ENCODE data around the gene DOCK1.

DOCK1 gene

GRCh38 chr10:127122831-127123230 lies 217.6 kb downstream of the DOCK1 start:
- in situ Hi-C loops (cut with MboI; ENCODE audit: low sequenced_read_pairs, unreplicated experiment): no loop called here
- no peak for TF ChIP-seq CTCF (IDR thresholded peaks at IDR 0.05; ENCODE audit: borderline replicate concordance, control extremely low read depth, extremely low read depth, insufficient read depth, missing control alignments)
- DNase-seq (ENCODE audit: low spot score): no peak

GRCh38 chr10:127123626-127124025 lies 218.4 kb downstream of the DOCK1 start:
- no peak for DNase-seq (ENCODE audit: low spot score)
- TF ChIP-seq CTCF (IDR thresholded peaks at IDR 0.05; ENCODE audit: borderline replicate concordance, control extremely low read depth, extremely low read depth, insufficient read depth, missing control alignments): no peak
- in situ Hi-C loops (cut with MboI; ENCODE audit: low sequenced_read_pairs, unreplicated experiment): no loop called here

GRCh38 chr10:127125331-127125730 lies 220.1 kb downstream of the DOCK1 start:
- DNase-seq (ENCODE audit: low spot score): no peak
- TF ChIP-seq CTCF (IDR thresholded peaks at IDR 0.05; ENCODE audit: borderline replicate concordance, control extremely low read depth, extremely low read depth, insufficient read depth, missing control alignments): no peak
- in situ Hi-C loops (cut with MboI; ENCODE audit: low sequenced_read_pairs, unreplicated experiment): no loop called here

- in situ Hi-C loops (cut with MboI; ENCODE audit: low sequenced_read_pairs, unreplicated experiment): no loop called here
- TF ChIP-seq CTCF (IDR thresholded peaks at IDR 0.05; ENCODE audit: borderline replicate concordance, control extremely low read depth, extremely low read depth, insufficient read depth, missing control alignments): no peak
- DNase-seq (ENCODE audit: low spot score): no peak
Observed at GRCh38 chr10:127127822-127128221, 222.6 kb downstream of the DOCK1 start.

- TF ChIP-seq CTCF (IDR thresholded peaks at IDR 0.05; ENCODE audit: borderline replicate concordance, control extremely low read depth, extremely low read depth, insufficient read depth, missing control alignments): no peak
- in situ Hi-C loops (cut with MboI; ENCODE audit: low sequenced_read_pairs, unreplicated experiment): no loop called here
- no peak for DNase-seq (ENCODE audit: low spot score)
Observed at GRCh38 chr10:127129104-127129503, 223.9 kb downstream of the DOCK1 start.

GRCh38 chr10:127132451-127132850 lies 227.2 kb downstream of the DOCK1 start:
- in situ Hi-C loops (cut with MboI; ENCODE audit: low sequenced_read_pairs, unreplicated experiment): no loop called here
- TF ChIP-seq CTCF (IDR thresholded peaks at IDR 0.05; ENCODE audit: borderline replicate concordance, control extremely low read depth, extremely low read depth, insufficient read depth, missing control alignments): no peak
- DNase-seq (ENCODE audit: low spot score): no peak

GRCh38 chr10:127133225-127133624 lies 228.0 kb downstream of the DOCK1 start:
- in situ Hi-C loops (cut with MboI; ENCODE audit: low sequenced_read_pairs, unreplicated experiment): no loop called here
- DNase-seq (ENCODE audit: low spot score): no peak
- no peak for TF ChIP-seq CTCF (IDR thresholded peaks at IDR 0.05; ENCODE audit: borderline replicate concordance, control extremely low read depth, extremely low read depth, insufficient read depth, missing control alignments)
